ENCODE measurements around the gene HIP1. TPM values are rescaled to one million over a fixed set of nuclear protein-coding genes. Genes with fewer than 3 reads are reported as not detected.
"Not testable (repeated sequence)": the region's sequence is repeated elsewhere in the genome, so short reads cannot be mapped to it uniquely, and the experiment has no call there.

Gene HIP1
- total RNA-seq, 4 donors from 2014 or later, result 3.2 to 9.5 (median 6.4) TPM

GRCh38 chr7:75727881-75728593 is 10.7 kb downstream of the HIP1 start:
- peak overlapping the region in 1 of 4 donors; percentile 16 for H3K4me3 ChIP-seq

GRCh38 chr7:75727351-75727750 is 11.4 kb downstream of the HIP1 start:
- DNase-seq; H3K9me3 ChIP-seq; H3K36me3 ChIP-seq; H3K27me3 ChIP-seq; H3K4me3 ChIP-seq; intact Hi-C loops (cut with DNase I): not testable (repeated sequence)
- WGBS, 2 donors, result 58 to 59% methylated on average over 6 of the region's 6 CpGs
- Histone ChIP-seq H3K4me1 (peaks cover 0 to 40% (median 24%) of the 10 kb centered on the region in 3 donors), H3K27ac (peak overlapping the region in 3 of 4 donors; percentile 34 to 79 (median 72))

More at GRCh38 chr7:75727881-75728593, 10.7 kb downstream of the HIP1 start:
- no peaks in the 10 kb centered on the region for H3K27me3 ChIP-seq
- peak overlapping the region; percentile 34 to 86 (median 76) for H3K27ac ChIP-seq
- peaks cover 0 to 39% (median 24%) of the 10 kb centered on the region in 3 donors for H3K4me1 ChIP-seq
- intact Hi-C loops (cut with DNase I), result no loop called here
- WGBS, 2 donors, result 46 to 54% methylated on average over 4 to 5 of the region's 8 CpGs
- no peak for TF ChIP-seq POLR2A (IDR thresholded peaks at IDR 0.05)
- TF ChIP-seq CTCF (IDR thresholded peaks at IDR 0.05), result no peak
- no peak for DNase-seq
- no peaks in the 10 kb centered on the region for H3K9me3 ChIP-seq
- H3K36me3 ChIP-seq, result peaks cover 0 to 6% (median 0%) of the 10 kb centered on the region in 3 donors

- no peak overlapping the region for H3K4me3 ChIP-seq
- no peak for TF ChIP-seq CTCF (IDR thresholded peaks at IDR 0.05)
- no peak for TF ChIP-seq POLR2A (IDR thresholded peaks at IDR 0.05)
- 80 to 89% methylated on average over 6 of the region's 6 CpGs for WGBS, 2 donors
- intact Hi-C loops (cut with DNase I), result no loop called here
- no peaks in the 10 kb centered on the region for H3K9me3 ChIP-seq
- no peak for DNase-seq
- H3K27ac ChIP-seq, result no peak overlapping the region
- H3K36me3 ChIP-seq, result no peaks in the 10 kb centered on the region
- peaks cover 0 to 48% (median 24%) of the 10 kb centered on the region in 3 donors for H3K4me1 ChIP-seq
- no peaks in the 10 kb centered on the region for H3K27me3 ChIP-seq
Observed at GRCh38 chr7:75725306-75725705, 13.4 kb downstream of the HIP1 start.

- Histone ChIP-seq H3K4me3 (no peak overlapping the region), H3K27ac (no peak overlapping the region), H3K27me3 (no peaks in the 10 kb centered on the region), H3K36me3 (no peaks in the 10 kb centered on the region), H3K4me1 (peaks cover 0 to 31% (median 13%) of the 10 kb centered on the region in 3 donors), H3K9me3 (no peaks in the 10 kb centered on the region)
- TF ChIP-seq CTCF (IDR thresholded peaks at IDR 0.05), result no peak
- no peak for TF ChIP-seq POLR2A (IDR thresholded peaks at IDR 0.05)
- intact Hi-C loops (cut with DNase I), result no loop called here
- DNase-seq, result no peak
- 65 to 81% methylated on average over 3 of the region's 3 CpGs for WGBS, 2 donors
Observed at GRCh38 chr7:75723444-75723843, 15.3 kb downstream of the HIP1 start.

- Histone ChIP-seq H3K27me3 (no peaks in the 10 kb centered on the region), H3K4me1 (peaks cover 0 to 21% (median 4%) of the 10 kb centered on the region in 3 donors), H3K36me3 (no peaks in the 10 kb centered on the region), H3K9me3 (no peaks in the 10 kb centered on the region), H3K4me3 (no peak overlapping the region), H3K27ac (no peak overlapping the region)
- WGBS, 2 donors, result 41 to 64% methylated on average over 4 of the region's 4 CpGs
- no peak for TF ChIP-seq POLR2A (IDR thresholded peaks at IDR 0.05)
- TF ChIP-seq CTCF (IDR thresholded peaks at IDR 0.05), result no peak
- intact Hi-C loops (cut with DNase I), result no loop called here
- no peak for DNase-seq
Observed at GRCh38 chr7:75722373-75722772, 16.4 kb downstream of the HIP1 start.

GRCh38 chr7:75721922-75722321 is 16.8 kb downstream of the HIP1 start:
- 78 to 84% methylated on average over 5 to 9 of the region's 9 CpGs for WGBS, 2 donors
- DNase-seq; H3K27ac ChIP-seq; intact Hi-C loops (cut with DNase I); H3K9me3 ChIP-seq; H3K36me3 ChIP-seq; H3K4me3 ChIP-seq; H3K27me3 ChIP-seq: not testable (repeated sequence)
- peaks cover 0 to 16% (median 0%) of the 10 kb centered on the region in 3 donors for H3K4me1 ChIP-seq

Data from esophagus squamous epithelium (tissue), 5 donors.